Glutamatergic neuron (in vitro differentiated cells): Measurements from ENCODE around the gene NUDT1. TPM values are rescaled to one million over a fixed set of nuclear protein-coding genes. Genes with fewer than 3 reads are reported as not detected.

ENCODE experiments used
- DNase-seq: peaks from one replicate; pipeline ENCODE4 v3.0.0; 2022
- H3K27ac Mint-ChIP-seq: one replicate; pipeline ENCODE4 v1.8.0; 2020; ENCODE audit warnings: mild to moderate bottlenecking, mixed read lengths, inconsistent platforms; ENCODE audit not compliant: unreplicated experiment
- H3K27me3 Mint-ChIP-seq: one replicate; pipeline ENCODE4 v1.8.0; 2020; ENCODE audit warnings: mild to moderate bottlenecking, moderate library complexity, mixed read lengths, inconsistent platforms; ENCODE audit not compliant: unreplicated experiment
- H3K36me3 Mint-ChIP-seq: one replicate; pipeline ENCODE4 v1.8.0; 2020; ENCODE audit warnings: mild to moderate bottlenecking, mixed read lengths, inconsistent platforms; ENCODE audit not compliant: unreplicated experiment
- H3K4me1 Mint-ChIP-seq: one replicate; pipeline ENCODE4 v1.8.0; 2020; ENCODE audit warnings: mild to moderate bottlenecking, low read depth, mixed read lengths, inconsistent platforms; ENCODE audit not compliant: unreplicated experiment
- H3K4me3 Mint-ChIP-seq: one replicate; pipeline ENCODE4 v1.8.0; 2020; ENCODE audit warnings: mild to moderate bottlenecking, mixed read lengths, inconsistent platforms; ENCODE audit not compliant: unreplicated experiment
- H3K9me3 Mint-ChIP-seq: one replicate; pipeline ENCODE4 v1.8.0; 2020; ENCODE audit warnings: mild to moderate bottlenecking, moderate library complexity, mixed read lengths, inconsistent platforms; ENCODE audit not compliant: unreplicated experiment
- CTCF ChIP-seq: fragments of 200-600 bp; sonication (generic); IDR thresholded peaks from one replicate; pipeline ENCODE4 v1.5.0; 2021; ENCODE audit not compliant: partially characterized antibody, unreplicated experiment
- total RNA-seq: library from RNA; stranded (reverse); fragmentation: NEBNext Ultra II Directional; extraction: Animal tissue kit (Norgen Biotek cat#: 25700); gene quantifications from one replicate; pipeline ENCODE4 v1.2.1, GENCODE V29; 2021; ENCODE audit not compliant: unreplicated experiment

The NUDT1 gene
- total RNA-seq, 1 donor from 2014 or later = 19.5 TPM

DNA sequence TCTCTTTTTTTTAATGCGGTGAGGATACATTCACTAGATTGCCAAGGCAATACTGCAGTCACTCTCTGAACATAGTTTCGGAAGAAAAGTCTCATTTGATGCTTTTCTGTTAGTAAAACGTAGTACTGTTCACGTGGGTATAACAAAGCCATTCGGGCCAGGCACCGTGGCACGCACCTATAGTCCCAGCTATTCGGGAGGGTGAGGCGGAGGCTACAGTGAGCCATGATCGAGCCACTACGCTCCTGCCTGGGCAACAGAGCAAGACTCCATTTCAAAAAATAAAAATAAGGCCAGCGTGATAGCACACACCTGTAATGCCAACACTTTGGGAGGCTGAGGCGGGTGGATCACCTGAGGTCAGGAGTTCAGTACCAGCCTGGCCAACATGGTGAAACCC, 47.6 kb downstream of the NUDT1 start:
- Mint-ChIP-seq H3K36me3 (no peaks in the 10 kb centered on the region), H3K27me3 (no peaks in the 10 kb centered on the region), H3K9me3 (no peaks in the 10 kb centered on the region), H3K27ac (no peak overlapping the region), H3K4me3 (no peak overlapping the region), H3K4me1 (no peaks in the 10 kb centered on the region)
- TF ChIP-seq CTCF = no peak
- no peak for DNase-seq

DNA sequence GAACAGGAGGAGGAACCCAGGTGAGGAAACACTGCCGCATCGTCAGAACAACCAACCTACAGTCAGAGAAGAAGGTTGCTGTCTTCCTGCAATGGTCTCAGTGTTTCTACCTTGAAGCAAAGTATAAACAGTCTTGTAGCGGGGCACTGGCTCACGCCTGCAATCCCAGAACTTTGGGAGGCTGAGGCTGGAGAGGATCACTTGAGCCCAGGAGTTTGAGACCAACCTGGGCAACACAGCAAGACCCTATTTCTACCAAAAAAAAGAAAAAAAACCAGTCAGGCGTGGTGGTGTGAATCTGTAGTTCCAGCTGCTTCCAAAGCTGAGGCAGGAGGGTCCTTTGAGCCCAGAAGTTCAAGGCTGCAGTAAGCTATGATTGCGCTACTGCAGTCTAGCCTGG, 48.9 kb downstream of the NUDT1 start:
- Mint-ChIP-seq H3K27ac (no peak overlapping the region), H3K36me3 (no peaks in the 10 kb centered on the region), H3K9me3 (no peaks in the 10 kb centered on the region), H3K4me1 (no peaks in the 10 kb centered on the region), H3K27me3 (no peaks in the 10 kb centered on the region), H3K4me3 (no peak overlapping the region)
- DNase-seq = no peak
- TF ChIP-seq CTCF = no peak

DNA sequence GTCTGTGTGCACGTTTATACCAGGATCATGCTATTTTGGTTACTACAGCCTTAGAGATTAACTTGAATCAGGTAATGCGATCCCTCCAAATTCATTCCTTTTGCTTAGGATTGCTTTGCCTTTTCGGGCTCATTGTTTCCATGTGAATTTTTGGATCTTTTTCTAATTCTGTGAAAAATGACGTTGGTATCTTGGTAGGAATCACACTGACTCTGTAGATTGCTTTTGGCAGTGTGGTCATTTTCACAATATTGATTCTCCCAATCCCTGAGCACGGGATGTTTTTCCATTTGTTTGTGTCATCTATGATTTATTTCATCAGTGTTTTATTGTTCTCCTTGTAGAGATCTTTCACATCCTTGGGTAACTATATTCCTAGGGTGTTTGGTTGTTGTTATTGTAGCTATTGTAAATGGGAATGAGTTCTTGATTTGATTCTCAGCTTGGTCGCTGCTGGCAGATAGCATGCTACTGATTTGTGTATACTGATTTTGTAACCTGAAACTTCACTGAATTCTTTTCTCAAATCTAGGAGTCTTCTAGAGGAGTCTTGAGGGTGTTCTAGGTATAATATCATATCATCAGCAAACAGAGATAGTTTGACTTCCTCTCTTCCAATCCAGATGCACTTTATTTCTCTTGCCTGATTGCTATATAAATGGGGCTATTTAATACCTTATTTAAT, 54.1 kb downstream of the NUDT1 start:
- TF ChIP-seq CTCF = no peak
- DNase-seq = no peak
- no peak overlapping the region for H3K27ac Mint-ChIP-seq
- no peaks in the 10 kb centered on the region for H3K27me3 Mint-ChIP-seq
- no peaks in the 10 kb centered on the region for H3K4me1 Mint-ChIP-seq
- H3K9me3 Mint-ChIP-seq = no peaks in the 10 kb centered on the region
- no peaks in the 10 kb centered on the region for H3K36me3 Mint-ChIP-seq
- no peak overlapping the region for H3K4me3 Mint-ChIP-seq

GRCh38 chr7:2296832-2297231, 54.8 kb downstream of the NUDT1 start:
- Mint-ChIP-seq H3K4me1 (no peaks in the 10 kb centered on the region), H3K9me3 (no peaks in the 10 kb centered on the region), H3K27ac (no peak overlapping the region), H3K27me3 (no peaks in the 10 kb centered on the region), H3K4me3 (no peak overlapping the region), H3K36me3 (no peaks in the 10 kb centered on the region)
- TF ChIP-seq CTCF = no peak
- DNase-seq = no peak

DNA sequence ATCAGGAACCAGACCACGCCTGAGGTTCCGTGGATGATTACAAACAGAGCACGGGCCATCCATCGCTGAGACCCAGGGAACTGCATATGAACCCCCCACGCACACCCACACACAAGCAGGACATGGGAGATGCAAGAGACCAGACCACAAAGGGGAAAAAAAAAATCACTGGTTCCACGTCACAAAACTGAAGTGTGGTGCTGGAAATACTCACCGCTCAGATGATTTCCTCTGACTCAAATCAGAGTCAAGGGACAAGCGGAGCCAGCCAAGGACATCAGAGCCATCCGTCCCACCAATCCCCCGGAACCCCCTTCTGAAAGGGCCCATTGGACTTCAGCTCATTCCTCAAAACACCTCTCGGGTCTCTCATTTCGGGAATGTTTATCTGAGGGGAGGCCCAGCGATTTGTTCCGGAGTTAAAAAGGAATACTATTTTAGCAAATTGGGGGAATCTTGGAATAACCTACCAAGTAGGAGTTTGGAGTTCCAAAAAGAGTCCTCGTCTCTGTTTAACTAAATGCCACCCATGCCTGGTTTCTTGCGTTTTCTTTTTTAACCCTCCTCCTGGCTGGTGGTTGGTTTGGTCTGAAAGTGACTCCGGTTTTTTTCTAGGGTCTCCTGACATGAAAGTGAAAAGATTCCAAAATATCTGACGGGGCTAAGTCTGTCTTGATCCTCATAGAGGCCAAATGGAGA, 57.3 kb downstream of the NUDT1 start:
- Mint-ChIP-seq H3K36me3 (no peaks in the 10 kb centered on the region), H3K27ac (no peak overlapping the region), H3K4me3 (no peak overlapping the region), H3K4me1 (no peaks in the 10 kb centered on the region), H3K9me3 (no peaks in the 10 kb centered on the region), H3K27me3 (no peaks in the 10 kb centered on the region)
- TF ChIP-seq CTCF = no peak
- no peak for DNase-seq
